GM21367 (cell line): ENCODE data around the gene HAUS7.

Experiments
- ATAC-seq: cut with Tn5 transposase; IDR thresholded peaks from one replicate; pipeline ENCODE4 v1.9.1; 2021; ENCODE audit not compliant: unreplicated experiment

The HAUS7 gene

GRCh38 chrX:153457136-153457825 is 13.1 kb downstream of the HAUS7 start:
- ATAC-seq, result no peak

DNA sequence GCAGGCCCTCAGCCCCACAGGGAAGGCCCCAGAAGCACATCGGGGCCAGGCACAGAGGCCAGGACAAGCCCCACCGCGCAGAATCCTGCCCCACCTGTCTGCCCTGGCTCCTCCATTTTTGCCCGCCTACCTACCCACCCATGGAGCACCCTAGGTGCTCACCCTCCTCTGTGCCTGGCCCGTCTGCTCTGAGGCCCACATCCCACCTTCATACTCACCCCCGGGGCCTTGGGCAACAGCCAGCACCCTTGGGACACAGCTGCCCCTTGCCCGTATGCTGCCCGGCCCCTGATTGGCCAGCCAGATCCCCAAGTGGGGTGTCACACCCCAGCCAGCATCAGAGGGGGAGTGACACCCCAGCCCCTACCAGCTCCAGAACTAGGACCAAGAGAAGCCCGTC is 13.7 kb downstream of the HAUS7 start:
- no peak for ATAC-seq

GRCh38 chrX:153456161-153456560 is 14.2 kb downstream of the HAUS7 start:
- ATAC-seq, result no peak

DNA sequence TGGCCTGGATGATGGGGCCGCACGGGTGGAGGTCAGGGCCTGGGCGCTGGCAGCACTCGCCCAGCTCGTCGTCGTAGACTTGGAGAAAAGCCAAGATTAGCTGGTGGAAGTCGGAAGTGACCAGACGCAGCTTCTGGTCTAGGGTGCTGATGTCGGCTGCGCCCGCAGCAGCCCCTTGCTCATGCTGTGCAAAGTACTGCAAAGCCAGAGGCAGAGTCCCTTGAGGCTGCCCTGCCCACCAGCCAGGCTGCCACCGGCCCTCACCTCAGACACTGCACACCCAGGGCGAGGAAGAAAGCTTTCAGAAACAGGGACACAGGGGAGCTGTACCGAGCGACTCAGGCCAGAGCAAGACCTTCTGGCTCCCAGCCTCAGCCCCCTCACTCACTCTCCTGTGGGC is 14.8 kb downstream of the HAUS7 start:
- no peak for ATAC-seq

DNA sequence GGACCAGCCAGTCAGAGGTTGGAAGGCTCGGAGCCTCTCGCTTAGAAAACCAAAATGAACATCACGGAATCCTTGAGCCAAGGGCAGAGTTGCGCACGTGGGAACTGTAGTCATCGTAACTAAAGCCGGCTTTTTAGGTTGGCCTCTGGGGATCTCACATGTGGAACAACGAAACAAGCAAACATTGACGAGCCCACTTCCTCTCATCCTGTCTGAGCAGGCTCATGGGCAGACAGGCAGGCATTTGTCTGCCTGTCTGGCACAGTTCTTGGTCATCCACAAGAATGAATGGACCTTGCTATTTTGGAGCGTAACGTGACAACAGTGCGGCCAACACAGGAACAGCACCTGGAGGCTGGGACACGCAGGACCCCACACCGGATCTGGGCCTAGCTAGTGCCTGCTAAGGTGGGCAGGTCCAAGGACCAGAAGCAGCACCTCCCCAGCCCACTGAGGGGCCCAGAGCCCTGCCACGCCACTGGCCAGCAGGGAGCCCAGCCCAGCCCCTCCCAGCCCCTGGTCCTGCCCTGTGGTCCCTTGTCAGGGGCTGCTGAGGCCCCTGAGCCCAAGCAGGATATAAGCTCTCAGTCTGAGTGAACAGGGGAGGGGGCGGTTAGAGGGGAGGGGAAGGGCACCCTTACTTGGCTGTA is 15.3 kb downstream of the HAUS7 start:
- no peak for ATAC-seq

- no peak for ATAC-seq
Measured at GRCh38 chrX:153450949-153451277, 19.5 kb downstream of the HAUS7 start.

GRCh38 chrX:153450114-153450948 is 20.0 kb downstream of the HAUS7 start:
- no peak for ATAC-seq

GRCh38 chrX:153449368-153450113 is 20.8 kb downstream of the HAUS7 start:
- no peak for ATAC-seq

GRCh38 chrX:153448556-153449367 is 21.6 kb downstream of the HAUS7 start:
- ATAC-seq, result no peak

GRCh38 chrX:153447581-153447960 is 22.8 kb downstream of the HAUS7 start:
- ATAC-seq, result no peak

- ATAC-seq, result no peak
Measured at GRCh38 chrX:153446950-153447580, 23.3 kb downstream of the HAUS7 start.

GRCh38 chrX:153446636-153446936 is 23.8 kb downstream of the HAUS7 start:
- no peak for ATAC-seq

DNA sequence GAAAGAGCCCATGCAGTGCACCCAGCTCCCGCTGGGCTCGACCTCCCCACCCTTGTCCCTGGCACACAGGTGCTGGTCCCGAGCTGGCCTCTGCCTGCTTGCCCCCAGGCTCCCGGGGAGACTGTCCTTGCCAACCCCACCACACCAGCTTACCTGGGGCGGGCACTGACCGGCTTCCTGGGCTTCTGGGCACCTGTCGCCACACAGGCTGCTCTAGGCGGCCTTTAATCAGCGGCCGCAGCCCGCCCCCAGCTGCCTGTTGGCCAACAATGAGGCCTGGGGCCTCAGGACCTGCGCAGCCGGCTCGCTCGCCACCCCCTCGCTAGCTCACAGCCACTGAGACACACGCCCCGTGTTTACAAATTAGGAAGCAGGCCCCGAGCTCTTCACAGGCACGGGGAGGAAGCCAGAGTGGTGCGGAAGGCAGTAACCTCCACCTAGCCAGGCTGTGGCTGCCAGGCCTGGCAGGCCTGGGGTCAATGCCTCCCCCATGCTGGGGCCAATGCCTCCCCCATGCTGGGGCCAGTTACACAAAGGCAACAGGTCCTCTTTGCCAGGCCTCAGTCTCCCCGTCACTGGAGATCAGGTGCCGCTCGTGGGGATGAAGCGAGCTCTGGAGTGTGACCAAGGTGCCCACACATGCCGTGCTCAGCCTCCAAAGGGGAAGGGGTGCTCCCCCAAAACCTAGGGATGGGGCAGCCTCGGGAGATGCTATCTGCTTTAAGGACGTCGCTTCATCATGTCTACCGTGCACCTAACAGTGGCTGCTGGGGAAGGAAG is 24.3 kb downstream of the HAUS7 start, which contains the start of gene TREX2:
Gene TREX2, minus strand, starts transcription at position 201 of the 780 bp plus-strand sequence. CDS start 626 bp downstream, outside the sequence.
- ATAC-seq, result no peak

DNA sequence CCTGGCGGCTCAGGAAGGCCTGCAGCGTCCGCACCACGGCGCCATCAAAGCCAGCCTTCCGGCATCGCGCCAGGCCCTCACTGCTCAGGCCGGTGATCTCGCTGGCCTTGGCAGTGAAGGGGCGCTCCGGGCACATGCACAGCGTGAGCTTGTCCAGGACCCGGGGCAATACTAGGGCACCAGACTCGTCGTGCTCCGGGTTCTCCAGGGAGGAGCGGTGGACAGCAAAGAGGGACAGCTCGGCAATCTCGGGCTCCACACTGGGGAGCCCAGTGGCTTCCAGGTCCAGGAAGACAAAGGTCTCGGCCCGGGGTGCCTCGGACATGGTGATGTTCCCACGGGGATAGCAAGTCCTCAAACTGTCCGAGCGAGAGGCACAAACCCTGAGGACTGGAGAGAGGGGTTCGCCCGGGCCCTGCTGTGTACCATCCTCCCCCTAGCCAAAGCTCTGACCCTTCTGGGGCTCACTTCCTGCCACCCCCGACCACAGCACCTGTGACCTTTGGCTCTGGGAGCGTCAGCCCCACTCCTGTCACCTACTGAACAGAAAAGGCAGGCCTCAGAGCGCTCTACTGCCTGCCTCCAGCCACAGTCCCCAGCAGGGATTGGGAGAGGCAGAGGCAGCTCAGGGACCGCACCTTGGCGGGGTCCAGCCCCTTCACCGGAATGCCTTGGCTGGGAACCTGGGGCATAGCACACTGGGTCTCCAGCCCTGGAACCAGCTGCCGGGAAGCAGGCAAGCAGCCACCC is 25.1 kb downstream of the HAUS7 start:
- no peak for ATAC-seq

DNA sequence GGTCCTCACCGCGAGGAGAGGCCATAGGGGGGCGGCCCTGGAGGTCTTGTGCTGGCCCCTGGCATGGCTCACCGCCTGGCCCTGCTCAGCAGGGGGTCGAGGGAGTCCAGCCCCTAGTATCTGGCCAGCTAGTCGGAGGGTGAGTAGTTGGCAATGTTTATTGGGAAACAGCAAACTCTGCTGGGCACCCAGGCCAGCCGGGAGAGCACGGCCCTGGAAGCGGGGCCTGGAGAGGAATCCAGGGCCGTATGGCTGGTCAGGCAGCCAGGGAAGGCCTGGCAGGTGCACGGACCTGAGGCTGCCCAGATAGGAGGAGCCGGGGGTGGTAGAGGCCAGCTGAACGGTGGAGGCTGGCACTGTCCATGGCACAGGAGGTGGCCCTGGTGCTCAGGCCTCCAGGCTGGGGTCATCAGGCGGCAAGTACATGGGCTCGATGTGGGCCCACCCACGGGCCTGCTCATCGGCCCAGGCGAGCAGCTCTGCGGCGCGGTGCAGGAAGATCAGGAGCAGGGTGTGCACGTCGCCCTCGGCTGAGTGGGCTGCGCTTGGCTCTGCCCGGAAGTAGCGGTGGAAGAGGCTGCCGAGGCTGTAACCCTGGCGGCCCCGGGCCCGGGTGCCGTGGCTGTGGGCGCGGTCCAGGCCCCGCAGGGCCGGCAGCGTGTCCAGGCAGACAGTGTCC is 25.9 kb downstream of the HAUS7 start:
- ATAC-seq, result no peak

GRCh38 chrX:153443476-153444332 is 26.7 kb downstream of the HAUS7 start:
- ATAC-seq, result no peak

DNA sequence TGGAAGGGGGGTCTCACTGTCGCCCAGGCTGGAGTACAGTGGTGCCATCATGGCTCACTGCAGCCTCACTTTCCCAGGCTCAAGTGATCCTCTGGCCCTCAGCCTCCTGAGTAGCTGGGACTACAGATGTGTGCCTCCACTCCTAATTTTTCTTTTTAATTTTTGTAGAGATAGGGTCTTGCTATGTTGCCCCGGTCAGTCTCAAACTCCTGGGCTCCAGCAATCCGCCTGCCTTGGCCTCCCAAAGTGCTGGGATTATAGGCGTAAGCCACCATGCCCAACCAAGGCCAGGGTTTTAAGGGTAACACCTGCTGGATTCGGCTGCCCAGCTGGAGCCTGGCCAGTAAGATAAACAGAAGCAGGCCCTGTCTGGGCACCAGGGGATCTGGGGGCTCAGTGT is 27.9 kb downstream of the HAUS7 start:
- ATAC-seq, result no peak
